ENCODE results near the gene ZBTB42. TPM values are rescaled to one million over a fixed set of nuclear protein-coding genes. Genes with fewer than 3 reads are reported as not detected.

ZBTB42 gene
- total and polyA plus RNA-seq, 2 donors = 2.1 to 3.2 TPM

DNA sequence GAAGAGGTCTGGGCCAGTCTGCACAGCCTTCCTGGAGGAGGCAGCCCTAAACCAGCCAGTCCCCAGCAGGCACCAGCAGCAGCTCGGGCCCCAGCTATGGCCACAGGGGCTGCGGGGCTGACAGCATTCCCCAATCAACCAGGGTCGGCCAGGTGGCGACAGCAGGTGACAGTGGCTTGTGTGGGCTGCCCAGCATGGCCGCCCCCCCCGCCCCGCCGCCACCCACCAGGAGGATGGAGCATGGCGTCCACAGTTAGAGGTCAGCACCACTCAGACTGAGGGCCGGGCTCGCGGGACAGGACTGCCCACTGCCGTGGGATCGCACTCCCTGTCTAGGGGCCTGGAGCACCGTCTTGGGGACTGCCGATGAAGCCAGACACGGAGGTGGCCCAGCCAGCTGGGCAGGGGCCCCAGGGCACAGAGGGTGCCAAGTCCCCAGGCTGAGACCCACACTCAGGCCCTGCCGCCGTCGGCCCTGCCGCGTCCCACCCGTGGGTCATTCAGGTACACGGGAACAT is 20.3 kb upstream of the ZBTB42 start:
- Histone ChIP-seq H3K4me1 (ENCODE audit: control insufficient read depth in 2 of 2, insufficient read depth in 2 of 2, low read length in 2 of 2) (no peaks in the 10 kb centered on the region), H3K27me3 (ENCODE audit: control insufficient read depth in 2 of 2, insufficient read depth in 1 of 2, low read length in 1 of 2) (no peaks in the 10 kb centered on the region), H3K9me3 (ENCODE audit: control insufficient read depth in 2 of 2, insufficient read depth in 1 of 2, low read length in 1 of 2) (peaks cover 0 to 13% of the 10 kb centered on the region in 2 donors), H3K27ac (ENCODE audit: low read depth in 1 of 2, low read length in 1 of 2) (no peak overlapping the region), H3K36me3 (ENCODE audit: control insufficient read depth in 2 of 2, insufficient read depth in 2 of 2, low read length in 1 of 2) (peaks cover 20 to 77% of the 10 kb centered on the region in 2 donors), H3K4me3 (ENCODE audit: low read length in 2 of 2) (no peak overlapping the region)
- DNase-seq (ENCODE audit: low read depth in 6 of 9, low spot score in 9 of 9) = no peak
- 97% methylated on average over 24 of the region's 24 CpGs for WGBS

DNA sequence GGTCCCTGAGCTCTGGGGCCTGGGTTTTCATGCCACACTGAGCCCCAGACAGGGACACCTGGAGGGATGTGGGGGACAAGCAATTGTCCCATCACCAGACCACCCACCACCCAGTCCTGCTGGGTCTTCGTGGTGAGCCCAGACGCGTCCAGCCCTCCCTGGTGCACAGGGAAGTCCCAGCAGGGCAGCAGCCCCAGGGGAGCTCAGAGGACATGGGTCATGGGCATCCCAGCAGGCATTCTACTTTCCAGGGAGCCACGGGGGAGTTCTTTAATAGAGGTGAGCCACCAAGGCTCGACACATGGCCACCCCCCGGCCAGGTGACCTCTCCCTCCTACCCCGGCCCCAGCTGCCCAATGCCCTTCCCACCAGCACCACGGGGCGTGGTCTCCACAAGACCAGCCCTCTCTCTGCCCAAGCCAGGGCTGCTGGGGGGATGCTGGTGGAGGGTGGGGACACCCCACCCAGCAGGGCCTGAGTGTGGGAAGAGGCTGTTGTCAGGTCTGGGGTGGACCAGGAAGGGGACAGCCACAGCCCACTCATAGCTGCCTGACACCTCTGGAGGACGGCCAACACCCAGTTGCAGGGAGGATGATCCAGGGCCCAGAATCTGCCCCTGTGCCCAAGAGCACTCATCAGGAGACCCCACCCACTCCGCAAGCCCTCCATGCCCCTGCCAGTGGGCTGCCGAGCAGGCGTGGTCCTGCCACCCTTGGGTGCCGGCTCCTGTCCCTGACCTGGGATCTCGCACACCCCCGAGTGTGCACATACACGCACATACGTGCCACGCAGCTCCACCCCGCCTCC is 19.4 kb upstream of the ZBTB42 start:
- H3K27ac ChIP-seq (ENCODE audit: low read depth in 1 of 2, low read length in 1 of 2) = no peak overlapping the region
- H3K27me3 ChIP-seq (ENCODE audit: control insufficient read depth in 2 of 2, insufficient read depth in 1 of 2, low read length in 1 of 2) = no peaks in the 10 kb centered on the region
- DNase-seq (ENCODE audit: low read depth in 6 of 9, low spot score in 9 of 9) = no peak
- peaks cover 14 to 78% of the 10 kb centered on the region in 2 donors for H3K36me3 ChIP-seq (ENCODE audit: control insufficient read depth in 2 of 2, insufficient read depth in 2 of 2, low read length in 1 of 2)
- H3K9me3 ChIP-seq (ENCODE audit: control insufficient read depth in 2 of 2, insufficient read depth in 1 of 2, low read length in 1 of 2) = peaks cover 0 to 13% of the 10 kb centered on the region in 2 donors
- no peaks in the 10 kb centered on the region for H3K4me1 ChIP-seq (ENCODE audit: control insufficient read depth in 2 of 2, insufficient read depth in 2 of 2, low read length in 2 of 2)
- WGBS = 97% methylated on average over 20 of the region's 20 CpGs
- H3K4me3 ChIP-seq (ENCODE audit: low read length in 2 of 2) = no peak overlapping the region

DNA sequence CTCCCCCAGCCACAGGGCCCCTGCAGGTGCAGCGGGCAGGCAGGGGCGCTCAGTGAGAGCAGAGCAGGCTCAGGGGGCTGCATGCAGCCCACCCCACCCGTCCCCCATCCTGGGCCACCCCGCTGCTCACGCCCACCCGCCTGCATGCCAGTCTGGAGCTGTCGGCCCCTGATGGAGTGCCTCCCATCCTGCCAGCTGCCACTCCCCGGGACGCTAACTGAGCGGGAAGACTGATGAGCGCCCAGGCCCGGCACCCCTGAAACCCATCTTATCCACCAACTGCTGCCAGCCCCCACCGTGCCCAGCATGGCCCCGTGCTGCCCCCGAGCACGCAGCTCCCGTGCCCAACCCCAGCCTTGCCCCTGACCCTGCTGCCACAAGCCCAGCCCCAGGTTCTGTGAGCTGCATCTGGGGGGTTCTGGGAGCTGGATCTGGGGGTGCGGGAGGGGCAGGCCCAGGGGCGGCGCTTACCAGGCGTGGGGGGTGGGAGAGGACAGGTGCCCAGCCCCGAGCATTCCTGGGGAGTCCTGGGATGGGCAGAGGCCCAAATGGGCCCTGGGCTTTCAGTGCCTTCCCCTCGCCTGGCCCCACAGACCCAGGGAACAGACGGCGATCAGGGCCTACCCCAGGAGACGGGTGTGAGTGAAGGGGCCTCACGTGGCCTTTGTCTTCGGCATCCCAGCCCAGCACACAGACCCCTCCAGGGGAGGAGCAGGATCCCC is 18.7 kb upstream of the ZBTB42 start:
- DNase-seq (ENCODE audit: low read depth in 6 of 9, low spot score in 9 of 9) = no peak
- 94% methylated on average over 28 of the region's 28 CpGs for WGBS
- H3K27me3 ChIP-seq (ENCODE audit: control insufficient read depth in 2 of 2, insufficient read depth in 1 of 2, low read length in 1 of 2) = no peaks in the 10 kb centered on the region
- H3K27ac ChIP-seq (ENCODE audit: low read depth in 1 of 2, low read length in 1 of 2) = no peak overlapping the region
- H3K9me3 ChIP-seq (ENCODE audit: control insufficient read depth in 2 of 2, insufficient read depth in 1 of 2, low read length in 1 of 2) = peaks cover 0 to 6% of the 10 kb centered on the region in 2 donors
- H3K4me3 ChIP-seq (ENCODE audit: low read length in 2 of 2) = no peak overlapping the region
- H3K36me3 ChIP-seq (ENCODE audit: control insufficient read depth in 2 of 2, insufficient read depth in 2 of 2, low read length in 1 of 2) = peaks cover 9 to 70% of the 10 kb centered on the region in 2 donors
- H3K4me1 ChIP-seq (ENCODE audit: control insufficient read depth in 2 of 2, insufficient read depth in 2 of 2, low read length in 2 of 2) = no peaks in the 10 kb centered on the region

DNA sequence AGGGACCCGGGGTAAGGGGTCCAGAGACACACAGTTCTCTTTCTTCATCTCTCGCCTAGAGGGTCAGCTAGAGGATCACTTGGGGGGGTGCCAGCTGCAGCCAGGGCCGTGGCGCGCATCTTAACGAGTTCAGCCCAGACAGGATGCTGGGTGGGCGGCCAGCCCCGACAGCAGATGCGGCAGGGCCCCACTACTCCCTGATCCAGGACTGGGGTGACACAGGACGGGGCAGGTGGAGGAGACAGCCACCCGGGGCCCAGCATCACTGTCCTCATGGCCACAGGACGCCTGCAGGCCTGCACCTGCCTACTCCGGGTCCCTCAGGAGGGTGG is 18.1 kb upstream of the ZBTB42 start:
- H3K27me3 ChIP-seq (ENCODE audit: control insufficient read depth in 2 of 2, insufficient read depth in 1 of 2, low read length in 1 of 2) = no peaks in the 10 kb centered on the region
- H3K27ac ChIP-seq (ENCODE audit: low read depth in 1 of 2, low read length in 1 of 2) = no peak overlapping the region
- no peak overlapping the region for H3K4me3 ChIP-seq (ENCODE audit: low read length in 2 of 2)
- DNase-seq (ENCODE audit: low read depth in 6 of 9, low spot score in 9 of 9) = no peak
- peaks cover 0 to 1% of the 10 kb centered on the region in 2 donors for H3K9me3 ChIP-seq (ENCODE audit: control insufficient read depth in 2 of 2, insufficient read depth in 1 of 2, low read length in 1 of 2)
- no peaks in the 10 kb centered on the region for H3K4me1 ChIP-seq (ENCODE audit: control insufficient read depth in 2 of 2, insufficient read depth in 2 of 2, low read length in 2 of 2)
- 96% methylated on average over 13 of the region's 13 CpGs for WGBS
- H3K36me3 ChIP-seq (ENCODE audit: control insufficient read depth in 2 of 2, insufficient read depth in 2 of 2, low read length in 1 of 2) = peaks cover 9 to 71% of the 10 kb centered on the region in 2 donors

DNA sequence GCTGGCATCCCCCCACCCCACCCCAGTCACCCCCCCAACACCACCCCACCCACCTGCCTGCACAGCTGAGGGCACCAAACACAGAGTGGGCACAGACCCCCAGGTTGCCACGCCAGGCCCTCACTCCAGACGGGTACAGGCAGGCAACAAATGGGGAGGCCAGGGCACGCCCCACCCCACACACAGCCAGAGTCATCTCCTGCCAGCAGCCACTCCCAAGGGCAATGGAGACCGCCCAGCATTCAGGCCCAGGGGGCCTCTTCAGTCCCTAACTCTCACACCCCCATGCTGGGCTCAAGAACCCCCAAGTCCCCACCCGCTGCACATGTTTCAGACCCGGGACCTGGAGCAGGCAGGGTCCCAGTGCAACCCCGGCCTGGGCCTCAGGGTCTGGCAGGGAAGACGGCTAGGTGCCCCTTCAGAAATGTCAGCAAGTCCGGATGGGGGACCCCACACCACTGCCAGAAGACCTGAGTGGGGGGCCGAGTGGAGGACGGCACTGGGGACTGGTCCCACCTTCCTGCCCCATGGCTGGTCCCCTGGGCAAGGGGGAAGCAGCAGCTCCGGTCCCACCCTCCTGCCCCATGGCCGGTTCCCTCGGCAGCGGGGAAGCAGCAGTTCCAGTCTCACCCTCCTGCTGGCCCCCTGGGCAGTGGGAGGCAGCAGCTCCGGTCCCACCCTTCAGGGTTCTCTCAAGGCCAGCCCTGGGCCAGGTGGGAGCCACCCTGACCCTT is 17.2 kb upstream of the ZBTB42 start:
- Histone ChIP-seq H3K4me3 (ENCODE audit: low read length in 2 of 2) (no peak overlapping the region), H3K36me3 (ENCODE audit: control insufficient read depth in 2 of 2, insufficient read depth in 2 of 2, low read length in 1 of 2) (peaks cover 16 to 74% of the 10 kb centered on the region in 2 donors), H3K9me3 (ENCODE audit: control insufficient read depth in 2 of 2, insufficient read depth in 1 of 2, low read length in 1 of 2) (no peaks in the 10 kb centered on the region), H3K27ac (ENCODE audit: low read depth in 1 of 2, low read length in 1 of 2) (no peak overlapping the region), H3K27me3 (ENCODE audit: control insufficient read depth in 2 of 2, insufficient read depth in 1 of 2, low read length in 1 of 2) (no peaks in the 10 kb centered on the region), H3K4me1 (ENCODE audit: control insufficient read depth in 2 of 2, insufficient read depth in 2 of 2, low read length in 2 of 2) (no peaks in the 10 kb centered on the region)
- 96% methylated on average over 16 of the region's 16 CpGs for WGBS
- DNase-seq (ENCODE audit: low read depth in 6 of 9, low spot score in 9 of 9) = no peak

DNA sequence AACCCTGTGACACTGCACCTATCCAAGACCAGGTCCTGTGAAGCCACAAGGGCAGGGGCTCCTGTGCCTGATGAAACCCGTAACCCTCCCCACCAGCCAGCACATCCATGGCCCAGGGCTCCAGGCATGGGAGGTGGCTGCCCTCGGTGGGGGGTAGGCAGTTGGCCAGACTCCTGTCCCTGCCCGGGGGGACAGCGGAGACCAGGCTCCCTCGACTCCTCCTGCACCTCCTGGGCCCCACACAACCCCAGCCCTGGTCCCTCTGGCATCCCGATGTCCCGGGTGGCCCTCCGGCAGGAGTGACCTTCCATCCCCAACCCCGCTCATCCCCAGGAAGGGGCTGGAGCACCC is 16.7 kb upstream of the ZBTB42 start:
- H3K4me1 ChIP-seq (ENCODE audit: control insufficient read depth in 2 of 2, insufficient read depth in 2 of 2, low read length in 2 of 2) = no peaks in the 10 kb centered on the region
- DNase-seq (ENCODE audit: low read depth in 6 of 9, low spot score in 9 of 9) = no peak
- WGBS = 98% methylated on average over 9 of the region's 9 CpGs

GRCh38 chr14:104784846-104785707 is 15.8 kb upstream of the ZBTB42 start:
- no peak overlapping the region for H3K27ac ChIP-seq (ENCODE audit: low read depth in 1 of 2, low read length in 1 of 2)
- H3K27me3 ChIP-seq (ENCODE audit: control insufficient read depth in 2 of 2, insufficient read depth in 1 of 2, low read length in 1 of 2) = no peaks in the 10 kb centered on the region
- no peaks in the 10 kb centered on the region for H3K4me1 ChIP-seq (ENCODE audit: control insufficient read depth in 2 of 2, insufficient read depth in 2 of 2, low read length in 2 of 2)
- peaks cover 11 to 77% of the 10 kb centered on the region in 2 donors for H3K36me3 ChIP-seq (ENCODE audit: control insufficient read depth in 2 of 2, insufficient read depth in 2 of 2, low read length in 1 of 2)
- no peak overlapping the region for H3K4me3 ChIP-seq (ENCODE audit: low read length in 2 of 2)
- 91% methylated on average over 36 of the region's 36 CpGs for WGBS
- H3K9me3 ChIP-seq (ENCODE audit: control insufficient read depth in 2 of 2, insufficient read depth in 1 of 2, low read length in 1 of 2) = no peaks in the 10 kb centered on the region
- no peak for DNase-seq (ENCODE audit: low read depth in 6 of 9, low spot score in 9 of 9)

More for the DNA sequence above, 16.7 kb upstream of the ZBTB42 start:
- H3K27me3 ChIP-seq (ENCODE audit: control insufficient read depth in 2 of 2, insufficient read depth in 1 of 2, low read length in 1 of 2) = no peaks in the 10 kb centered on the region
- no peak overlapping the region for H3K4me3 ChIP-seq (ENCODE audit: low read length in 2 of 2)
- H3K9me3 ChIP-seq (ENCODE audit: control insufficient read depth in 2 of 2, insufficient read depth in 1 of 2, low read length in 1 of 2) = no peaks in the 10 kb centered on the region
- H3K27ac ChIP-seq (ENCODE audit: low read depth in 1 of 2, low read length in 1 of 2) = no peak overlapping the region
- peaks cover 16 to 79% of the 10 kb centered on the region in 2 donors for H3K36me3 ChIP-seq (ENCODE audit: control insufficient read depth in 2 of 2, insufficient read depth in 2 of 2, low read length in 1 of 2)

GRCh38 chr14:104785708-104786080 is 15.2 kb upstream of the ZBTB42 start:
- Histone ChIP-seq H3K27ac (ENCODE audit: low read depth in 1 of 2, low read length in 1 of 2) (no peak overlapping the region), H3K27me3 (ENCODE audit: control insufficient read depth in 2 of 2, insufficient read depth in 1 of 2, low read length in 1 of 2) (no peaks in the 10 kb centered on the region), H3K4me1 (ENCODE audit: control insufficient read depth in 2 of 2, insufficient read depth in 2 of 2, low read length in 2 of 2) (no peaks in the 10 kb centered on the region), H3K36me3 (ENCODE audit: control insufficient read depth in 2 of 2, insufficient read depth in 2 of 2, low read length in 1 of 2) (peaks cover 10 to 77% of the 10 kb centered on the region in 2 donors), H3K4me3 (ENCODE audit: low read length in 2 of 2) (no peak overlapping the region), H3K9me3 (ENCODE audit: control insufficient read depth in 2 of 2, insufficient read depth in 1 of 2, low read length in 1 of 2) (no peaks in the 10 kb centered on the region)
- DNase-seq (ENCODE audit: low read depth in 6 of 9, low spot score in 9 of 9) = no peak
- WGBS = 93% methylated on average over 13 of the region's 13 CpGs
